HG02798 (cell line): Measurements from ENCODE around the gene CALCB.

Experiments
- ATAC-seq: cut with Tn5 transposase; IDR thresholded peaks from one replicate; pipeline ENCODE4 v1.9.1; 2021; ENCODE audit warnings: mild to moderate bottlenecking; ENCODE audit not compliant: unreplicated experiment, poor library complexity

CALCB gene

DNA sequence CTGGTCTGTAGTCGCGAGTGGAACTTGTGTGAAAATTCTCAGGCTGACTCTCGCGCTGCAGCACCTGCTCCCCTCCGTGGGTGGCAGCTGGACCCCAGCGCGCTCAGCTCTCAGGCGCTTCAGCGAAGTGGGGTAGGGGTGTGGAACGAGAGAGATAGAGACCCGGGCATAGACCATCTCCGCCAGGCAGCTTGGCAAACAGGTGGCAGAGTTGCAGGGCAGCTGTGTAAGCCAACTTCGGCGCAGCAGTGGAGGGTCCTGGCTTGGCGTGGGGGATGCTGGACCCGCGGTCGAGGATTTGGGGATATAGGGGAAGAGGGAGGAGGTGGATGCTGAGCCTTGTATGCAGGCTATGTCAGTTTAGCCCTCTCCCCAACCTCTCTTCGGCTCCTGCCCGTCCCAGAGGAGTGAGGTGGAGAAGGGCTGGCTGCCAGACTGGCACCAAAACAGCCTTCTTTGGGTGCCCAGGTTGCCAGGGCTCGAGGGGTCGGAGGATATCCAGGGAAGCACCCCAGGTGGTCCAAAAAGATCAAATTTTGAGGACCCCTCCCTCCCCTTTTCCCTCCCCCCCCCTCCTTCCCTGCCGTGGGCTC is 746 bp upstream of the CALCB start:
- ATAC-seq = no peak

DNA sequence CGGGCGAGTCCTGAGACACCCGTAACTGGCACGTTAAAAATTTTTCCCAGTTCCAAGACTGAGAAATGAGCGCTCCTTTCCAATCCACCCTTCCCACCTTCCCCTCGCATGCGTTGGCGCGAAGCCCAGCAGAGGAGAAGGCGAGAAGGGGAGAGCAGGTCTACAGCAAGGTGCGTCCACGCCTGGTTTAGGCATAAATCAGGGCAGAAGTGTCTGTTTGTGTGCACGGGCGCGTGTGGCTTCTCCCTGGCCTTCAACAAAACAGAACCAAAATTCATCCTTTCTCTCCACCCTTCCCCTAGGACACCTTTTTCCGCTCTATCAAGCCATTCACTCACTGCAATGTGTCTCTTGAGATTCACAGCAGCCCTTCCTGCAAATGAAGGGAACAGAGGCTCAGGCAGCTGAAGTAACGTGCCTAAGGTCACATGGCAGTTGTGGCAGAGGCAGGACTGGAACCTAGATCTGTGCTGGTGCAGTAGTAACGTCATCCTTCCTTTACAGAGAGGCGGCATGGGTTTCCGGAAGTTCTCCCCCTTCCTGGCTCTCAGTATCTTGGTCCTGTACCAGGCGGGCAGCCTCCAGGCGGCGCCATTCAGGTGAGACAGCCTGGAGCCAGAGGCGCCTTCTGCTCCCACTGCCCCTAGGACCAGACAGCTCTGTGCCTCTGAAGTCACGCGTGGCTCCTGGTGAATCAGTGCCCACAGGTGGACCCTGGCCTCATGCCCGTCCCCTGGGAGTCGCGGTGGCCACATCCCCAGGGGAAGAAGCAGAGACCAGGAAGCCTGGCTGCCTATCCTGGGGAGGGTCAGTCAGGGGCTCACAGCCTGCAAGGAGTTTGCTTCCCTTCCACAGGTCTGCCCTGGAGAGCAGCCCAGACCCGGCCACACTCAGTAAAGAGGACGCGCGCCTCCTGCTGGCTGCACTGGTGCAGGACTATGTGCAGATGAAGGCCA is 1.1 kb downstream of the CALCB start:
- ATAC-seq = peak; percentile 94

DNA sequence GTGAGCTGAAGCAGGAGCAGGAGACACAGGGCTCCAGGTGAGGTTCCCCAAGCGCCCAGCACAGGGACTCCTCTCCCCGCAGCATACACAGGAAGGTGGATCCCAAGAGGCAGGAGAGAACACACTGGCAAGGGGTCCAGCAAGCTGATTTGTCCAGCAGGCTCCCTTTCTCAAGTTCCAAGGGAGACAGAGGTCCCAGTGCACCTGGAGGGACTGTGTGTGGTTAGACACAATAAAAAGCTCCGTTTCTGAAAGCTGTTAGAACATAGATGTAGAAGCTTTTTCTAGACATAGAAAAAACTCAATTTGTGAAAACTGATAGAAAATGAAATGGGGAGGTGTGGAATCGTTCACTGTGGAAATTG is 1.8 kb downstream of the CALCB start:
- no peak for ATAC-seq

DNA sequence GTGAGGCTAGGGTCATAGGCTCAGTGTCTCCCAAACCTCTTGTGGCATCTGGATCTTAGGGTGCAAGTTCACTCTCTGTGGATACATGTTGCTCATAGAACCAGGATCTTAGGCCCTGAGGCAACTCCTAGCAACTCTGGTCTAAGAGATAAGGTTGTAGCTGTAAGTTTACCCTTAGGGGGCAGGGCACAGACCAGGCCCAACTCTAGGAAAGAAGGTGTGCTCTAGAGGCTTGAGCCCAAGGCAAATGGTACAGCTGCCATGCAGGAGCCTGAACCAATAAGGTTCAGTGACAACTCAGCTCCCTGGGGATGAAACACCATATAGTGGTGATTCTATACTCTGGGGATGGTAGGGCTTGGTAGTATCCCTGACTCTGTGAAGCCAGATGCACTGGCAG is 17.8 kb downstream of the CALCB start:
- no peak for ATAC-seq

DNA sequence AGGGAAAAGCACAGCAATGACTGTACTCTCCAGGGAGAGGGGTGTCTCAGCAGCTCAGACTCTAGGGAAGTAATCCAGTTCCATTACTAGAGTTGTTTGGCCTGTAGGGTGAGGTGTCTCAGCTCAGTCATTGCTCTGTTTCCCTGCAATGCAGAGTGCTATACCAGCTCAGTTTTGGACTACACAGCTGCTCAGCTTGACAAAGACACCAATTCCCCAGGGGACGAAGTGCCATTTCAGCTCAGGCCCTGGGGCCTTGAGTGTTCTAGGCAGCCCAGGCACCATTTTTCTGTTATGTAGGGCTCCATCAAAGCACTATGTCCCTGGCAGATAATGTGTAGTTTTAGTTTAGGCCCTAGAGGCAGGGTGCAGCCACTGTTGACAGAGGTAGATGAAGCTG is 18.2 kb downstream of the CALCB start:
- no peak for ATAC-seq

DNA sequence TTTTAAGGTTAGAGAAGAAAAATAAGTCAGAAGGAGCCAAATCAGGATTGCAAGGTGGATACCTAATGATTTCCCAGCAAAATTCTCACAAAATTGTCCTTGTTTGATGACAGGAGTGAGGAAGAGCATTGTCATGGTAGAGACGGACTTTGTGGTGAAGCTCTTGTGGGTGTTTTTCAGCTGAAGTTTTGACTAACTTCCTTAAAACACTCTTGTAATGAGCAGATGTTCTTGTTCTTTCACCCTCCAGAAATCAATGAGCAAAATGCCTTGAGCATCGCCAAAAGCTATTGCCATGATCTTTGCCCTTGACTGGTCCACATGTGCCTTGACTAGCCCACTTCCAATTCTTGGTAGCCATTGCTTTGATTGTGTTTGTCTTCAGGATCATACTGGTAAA is 20.0 kb downstream of the CALCB start:
- ATAC-seq = peak; percentile 66

DNA sequence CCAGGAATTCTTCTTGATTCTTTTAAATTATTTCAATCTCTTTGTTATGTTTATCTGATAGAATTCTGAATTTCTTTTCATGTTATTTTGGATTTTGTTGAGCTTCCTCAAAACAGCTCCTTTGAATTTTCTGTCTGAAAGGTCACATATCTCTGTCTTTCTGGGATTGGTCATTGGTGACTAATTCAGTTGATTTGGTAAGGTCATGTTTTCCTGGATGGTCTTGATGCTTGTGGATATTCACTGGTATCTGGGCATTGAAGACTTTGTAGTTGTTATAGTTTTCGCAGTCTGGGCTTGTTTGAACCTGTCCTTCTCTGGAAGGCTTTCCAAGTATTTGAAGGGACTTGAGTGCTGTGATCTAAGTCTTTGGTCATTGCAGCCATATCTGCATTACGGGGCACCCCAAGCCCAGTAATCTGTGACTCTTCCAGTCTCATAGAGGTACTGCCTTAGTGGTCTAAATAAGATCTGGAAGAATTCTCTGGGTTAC is 22.4 kb downstream of the CALCB start:
- no peak for ATAC-seq

DNA sequence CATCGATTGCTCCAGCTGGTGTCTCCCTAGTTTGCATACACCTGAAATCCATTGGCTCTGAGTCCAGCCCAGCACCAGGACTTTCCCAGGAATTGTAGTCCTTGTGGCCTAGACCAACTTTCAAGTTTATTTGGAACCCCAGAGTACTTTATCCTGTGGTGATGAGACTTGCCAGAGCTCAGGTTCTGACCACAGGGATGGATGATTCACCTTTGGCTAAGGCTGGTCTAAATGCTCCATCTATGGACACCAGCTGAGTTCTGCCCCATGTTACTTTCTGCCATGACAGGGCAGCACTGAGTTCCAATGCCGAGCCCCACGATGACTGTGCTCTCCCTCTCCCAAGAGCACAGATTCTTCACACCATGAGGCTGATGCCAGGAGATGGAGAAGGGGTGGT is 24.0 kb downstream of the CALCB start:
- ATAC-seq = no peak

DNA sequence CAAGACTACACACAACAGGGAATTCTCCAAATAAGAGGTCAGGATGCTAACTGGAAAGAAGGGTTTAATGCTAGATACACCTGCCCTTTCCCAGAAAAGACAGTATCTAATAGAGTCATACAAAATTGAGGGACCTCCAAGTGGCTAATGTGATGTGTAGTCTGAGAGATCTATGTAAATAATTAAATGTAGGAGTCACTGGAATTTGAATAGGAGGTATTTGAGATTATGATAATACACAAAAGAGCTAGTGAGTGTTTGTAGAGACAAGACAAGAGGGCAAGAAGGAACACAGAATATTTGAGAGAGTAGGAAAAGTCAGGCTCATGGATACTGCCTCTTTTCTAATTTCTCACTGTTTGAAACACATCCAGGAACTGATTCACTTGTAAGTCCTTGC is 25.9 kb downstream of the CALCB start:
- no peak for ATAC-seq

DNA sequence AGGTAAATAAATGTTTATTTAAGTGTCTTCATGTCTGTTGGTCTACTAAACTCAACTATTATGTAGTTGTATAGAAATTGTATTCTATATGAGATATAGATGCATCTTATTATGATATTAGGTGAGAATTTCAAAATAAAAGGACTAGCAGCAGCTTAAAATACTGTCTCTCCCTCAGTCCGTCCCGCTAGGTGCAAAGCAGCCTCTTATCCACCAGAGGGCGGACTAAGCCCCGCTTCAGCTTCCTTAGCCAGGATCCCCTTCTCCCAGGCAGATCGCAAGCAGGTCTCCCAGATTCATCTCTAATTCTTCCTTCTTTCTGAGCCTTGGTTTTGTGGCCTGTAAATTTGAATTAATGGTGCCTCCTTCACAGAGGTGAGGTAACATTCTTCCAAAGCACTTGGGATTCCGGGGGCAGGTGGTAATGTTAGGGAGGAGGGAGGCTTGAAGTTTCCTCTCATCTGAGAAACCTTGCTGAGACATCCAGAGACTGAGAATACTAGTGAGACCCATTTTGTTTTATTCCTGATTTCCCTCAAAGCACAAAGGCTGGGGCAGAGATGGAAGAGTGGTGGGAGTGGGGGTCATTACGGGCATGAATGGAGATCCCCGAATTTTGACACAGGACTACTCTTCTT is 27.8 kb downstream of the CALCB start:
- ATAC-seq = peak; percentile 92

DNA sequence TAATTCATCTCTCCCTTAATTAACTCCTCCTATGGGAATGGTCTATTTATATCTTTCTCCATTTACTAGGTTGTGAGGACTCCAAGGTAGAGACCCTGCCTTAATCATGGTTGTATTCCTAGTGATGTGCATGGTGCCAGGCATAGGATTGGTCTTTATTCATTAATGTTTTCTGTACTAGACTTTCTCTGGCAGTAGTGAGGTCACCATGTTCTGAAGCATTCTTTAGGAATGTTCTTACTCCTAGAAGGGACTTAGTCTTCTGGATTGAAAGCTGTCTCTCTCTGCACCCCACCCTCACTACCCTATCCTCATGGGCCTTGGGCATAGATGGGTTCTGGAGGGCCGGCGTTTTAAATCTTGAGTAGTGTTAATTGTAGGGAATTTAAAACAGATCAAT is 30.8 kb downstream of the CALCB start:
- no peak for ATAC-seq

DNA sequence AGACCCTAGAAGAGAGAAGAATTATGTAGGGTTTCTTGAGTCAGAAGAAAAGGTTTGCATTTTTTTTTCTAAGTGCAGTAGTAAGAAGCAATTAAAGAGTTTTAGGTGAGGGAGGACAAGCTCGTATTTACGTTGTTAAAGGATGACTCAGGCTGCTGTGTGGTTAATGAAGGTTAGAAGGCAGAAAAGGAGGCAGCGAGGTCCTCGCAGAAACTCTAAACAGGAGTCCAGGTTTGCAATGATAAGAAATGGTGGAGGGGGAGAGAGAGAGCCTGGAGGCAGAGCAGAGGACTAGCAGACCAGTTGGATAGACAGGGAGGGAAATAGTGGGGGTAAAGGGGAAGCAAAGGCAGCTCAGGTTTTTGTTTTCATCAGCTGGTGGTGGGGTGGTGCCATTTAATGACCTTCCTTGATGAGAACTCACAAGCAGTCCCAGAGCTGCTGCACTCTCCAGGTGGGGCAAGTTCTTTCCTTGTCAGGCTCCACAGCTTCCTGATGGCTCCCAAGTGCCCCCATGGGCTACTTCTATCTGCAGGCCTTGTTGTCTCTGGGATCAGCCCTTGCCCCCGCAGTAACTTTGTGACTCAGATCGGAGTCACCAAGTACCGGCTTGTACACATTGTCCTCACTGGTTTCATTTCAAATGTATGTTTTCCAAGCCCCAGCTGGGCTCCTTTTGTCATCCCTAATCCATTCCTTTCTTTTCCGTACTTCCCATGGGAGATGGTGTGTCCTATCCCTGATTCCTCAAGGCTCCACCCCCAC is 33.0 kb downstream of the CALCB start:
- ATAC-seq = no peak

DNA sequence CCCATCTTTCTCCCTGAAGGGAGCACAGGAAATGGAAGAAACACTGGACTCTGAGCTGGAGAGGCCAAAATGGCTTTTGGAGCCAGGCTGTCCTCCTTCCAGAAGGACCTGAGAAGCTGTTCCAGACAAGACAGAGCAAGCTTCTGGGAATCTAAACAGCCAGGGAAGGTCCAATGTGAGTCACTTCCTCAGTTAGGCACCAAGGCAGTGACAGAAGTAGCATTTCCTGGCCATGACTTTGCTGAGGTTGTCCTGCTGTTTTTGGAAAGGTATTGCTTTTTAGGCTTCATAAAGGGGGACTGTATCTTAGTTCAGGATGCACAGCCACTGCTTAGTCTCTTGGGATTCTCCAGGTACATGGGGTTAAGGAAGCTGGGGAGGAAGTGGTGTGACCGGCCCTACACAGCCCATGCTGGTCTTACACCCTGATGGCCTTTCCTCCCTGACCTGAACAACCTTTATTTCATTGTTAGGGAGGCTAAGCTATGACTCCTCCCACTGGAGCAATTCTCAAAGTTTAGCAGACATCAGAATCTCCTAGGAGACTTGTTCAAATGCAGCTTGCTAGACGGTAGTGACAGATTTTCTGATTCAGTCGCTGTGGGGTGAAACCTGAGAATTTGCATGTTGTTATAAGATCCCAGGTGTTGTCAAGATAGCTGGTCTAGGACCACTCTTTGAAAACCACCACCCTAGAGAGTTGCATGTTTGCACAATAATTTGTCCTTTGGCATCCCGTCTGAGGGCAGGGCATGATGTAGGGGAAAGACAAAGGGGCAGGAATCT is 34.5 kb downstream of the CALCB start:
- peak; percentile 86 for ATAC-seq

DNA sequence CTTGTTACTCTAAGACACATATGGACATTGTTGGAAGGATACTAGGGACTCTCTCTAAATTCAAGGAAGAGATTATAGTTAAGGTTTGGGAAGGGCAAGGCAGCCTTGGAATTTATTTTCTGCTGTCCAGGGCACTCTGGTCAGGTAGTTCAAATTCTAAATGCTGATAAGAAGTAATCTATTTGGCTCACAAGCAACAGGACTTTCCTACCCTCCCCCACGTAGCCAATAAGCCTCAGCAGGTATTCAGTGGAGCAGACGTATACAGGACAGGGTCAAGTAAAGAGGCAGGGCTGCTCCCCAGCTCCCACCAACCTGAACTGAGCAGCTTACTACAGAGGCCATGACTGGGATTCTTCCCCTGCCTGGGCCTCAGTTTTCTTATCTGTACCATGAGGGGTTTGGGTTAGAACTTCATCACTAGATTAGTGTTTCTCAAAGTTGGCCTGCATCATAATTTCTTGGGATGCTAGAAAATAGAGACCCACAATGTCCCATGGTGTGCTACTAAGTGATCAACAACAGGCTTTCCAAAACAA is 35.3 kb downstream of the CALCB start:
- ATAC-seq = no peak

DNA sequence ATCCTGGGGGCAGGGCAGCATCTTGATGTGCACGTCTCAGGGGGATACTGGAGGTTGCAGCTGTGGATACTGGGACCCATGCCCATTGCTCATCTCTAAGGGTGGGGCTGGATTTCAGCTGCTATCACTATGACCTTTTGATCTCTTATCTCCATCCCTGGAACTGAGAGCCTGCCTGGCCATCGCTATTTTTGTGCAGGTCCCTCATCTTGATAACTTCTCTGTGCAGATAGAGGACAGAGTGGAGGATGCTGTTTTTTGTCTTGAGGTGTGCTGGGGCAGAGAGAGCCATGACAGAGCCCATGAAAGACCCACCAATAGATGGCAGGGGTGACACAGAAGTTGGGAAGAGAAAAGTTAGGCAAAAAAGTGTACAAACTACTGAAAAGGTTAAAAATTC is 36.2 kb downstream of the CALCB start:
- ATAC-seq = no peak

DNA sequence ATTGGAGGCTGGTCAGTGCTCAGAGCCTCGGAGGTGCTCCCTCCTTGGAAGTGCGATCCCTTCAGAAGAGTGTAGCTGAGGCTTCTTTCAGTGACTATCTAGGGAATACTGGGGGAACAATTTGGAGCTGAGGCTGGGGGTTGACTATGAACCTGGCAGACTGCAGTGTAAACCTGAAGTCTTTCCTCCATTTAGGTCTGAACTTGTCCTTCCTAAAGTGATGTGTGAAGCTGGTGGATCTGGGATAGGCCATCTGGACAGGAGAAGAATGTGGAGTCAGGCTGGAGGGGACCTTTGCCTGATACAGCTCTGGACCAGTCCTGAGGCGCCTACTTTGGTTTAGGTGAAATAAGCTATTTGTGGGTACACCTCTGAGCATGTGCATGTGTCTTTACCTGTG is 37.8 kb downstream of the CALCB start:
- ATAC-seq = no peak

DNA sequence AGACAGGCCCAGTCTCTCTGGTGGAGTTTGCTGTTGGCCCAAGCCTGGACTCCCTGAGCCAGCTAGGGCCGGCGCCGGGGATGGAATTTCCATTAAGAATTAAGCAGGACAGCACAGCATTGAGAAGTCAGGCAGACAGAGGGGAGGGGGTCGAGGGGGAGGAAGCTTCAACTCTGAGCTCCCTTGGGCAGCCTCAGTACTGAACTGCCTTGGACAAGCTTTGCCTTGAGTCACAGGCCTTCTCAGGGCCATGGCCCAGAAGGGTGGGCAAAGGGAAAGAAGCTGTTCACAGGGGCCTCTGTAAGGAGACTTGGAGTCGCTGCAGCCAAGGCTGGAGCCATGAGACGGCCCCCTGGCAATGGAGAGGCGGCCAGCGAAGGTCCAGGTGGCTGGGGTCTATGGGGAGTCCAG is 38.7 kb downstream of the CALCB start:
- no peak for ATAC-seq

DNA sequence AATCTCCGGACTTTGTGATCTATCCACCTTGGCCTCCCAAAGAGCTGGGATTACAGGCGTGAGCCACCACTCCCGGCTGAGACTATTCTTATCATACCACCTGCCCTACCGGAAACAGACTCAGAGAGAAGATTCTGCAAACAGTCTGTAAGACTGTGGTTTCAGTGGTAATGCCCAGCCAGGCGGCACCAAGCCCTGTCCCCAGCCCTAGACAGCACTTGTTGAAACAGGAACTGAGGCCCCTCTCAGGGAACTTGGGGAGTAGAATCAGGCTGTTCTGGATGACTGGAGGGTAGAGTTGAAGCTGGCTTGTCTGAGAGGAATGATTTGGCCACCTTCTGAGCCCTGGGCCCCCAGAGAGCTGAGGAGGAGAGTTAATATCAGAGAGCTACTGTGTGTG is 40.0 kb downstream of the CALCB start:
- peak; percentile 92 for ATAC-seq
